HCT116 (cell line): Measurements from ENCODE around the gene PTTG1IP. TPM values are rescaled to one million over a fixed set of nuclear protein-coding genes. Genes with fewer than 3 reads are reported as not detected.

ENCODE experiments used
- ATAC-seq: fragments of 200-7000 bp; cut with Tn5 transposase; 2 replicates; pipeline ENCODE4 v1.9.1; 2020; ENCODE audit warnings: mild to moderate bottlenecking, moderate library complexity
- BruUV-seq: library from RNA; stranded (reverse); fragments of 400-500 nt; replicated peaks from 2 replicates; lab custom pipeline; 2021; lab: Mats Ljungman, UMichigan
- CTCF ChIA-PET: fragments of 300-600 bp; sonication (Branson Sonifier 250); formaldehyde crosslinking; loops from one replicate; lab custom pipeline; 2021; ENCODE audit warnings: antibody characterized with exemption; lab: Charles Lee
- POLR2A ChIA-PET: fragments of 300-600, 350-600 bp; sonication (Branson Sonifier 250); formaldehyde crosslinking; loops from one replicate; lab custom pipeline; 2021; ENCODE audit warnings: antibody characterized with exemption; lab: Charles Lee
- RAD21 ChIA-PET, 2 experiments: fragments of 300-600 bp; sonication (Branson Sonifier 250); formaldehyde crosslinking; loops; one replicate each; lab custom pipeline; 2023; ENCODE audit warnings: low total read pairs in 2 of 2; ENCODE audit not compliant: uncharacterized antibody in 2 of 2, unreplicated experiment in 2 of 2, low non-redundant PET in 1 of 2; lab: Charles Lee
- DNase-seq: peaks from one replicate; pipeline ENCODE4 v3.0.0-alpha.2; 2010; ENCODE audit warnings: low read depth, low spot score
- H2AFZ ChIP-seq: fragments of 200-600 bp; shearing (Covaris generic), sonication (generic); 2 replicates; pipeline ENCODE4 v1.6.1; 2017; ENCODE audit warnings: low read depth, mixed run types, mixed read lengths, antibody characterized with exemption, low read length; ENCODE audit not compliant: poor library complexity, severe bottlenecking
- H3K27ac ChIP-seq: 2 replicates; pipeline ENCODE4 v1.5.1; 2012; ENCODE audit warnings: low read depth, low read length
- H3K27me3 ChIP-seq: fragments of 200-600 bp; sonication (generic); 2 replicates; pipeline ENCODE4 v1.6.1; 2016; ENCODE audit warnings: mixed run types, low read length, mixed read lengths; ENCODE audit not compliant: insufficient read depth
- H3K36me3 ChIP-seq, 2 experiments: fragments of 200-500 bp in 1 of 2; fragments of 200-600 bp in 1 of 2; sonication (Bioruptor generic) in 1 of 2; sonication (generic) in 1 of 2; 2 replicates each; pipeline versions ENCODE4 v1.5.1 to v1.6.1; 2014 to 2016; ENCODE audit warnings: low read length in 2 of 2, inconsistent platforms in 1 of 2, mixed read lengths in 1 of 2, mixed run types in 1 of 2; ENCODE audit not compliant: insufficient read depth in 2 of 2, control insufficient read depth in 1 of 2
- H3K4me1 ChIP-seq, 2 experiments: fragments of 200-600 bp in 1 of 2; sonication (generic) in 1 of 2; 2 replicates each; pipeline versions ENCODE4 v1.5.1 to v1.6.1; 2012 to 2017; ENCODE audit warnings: low read length in 2 of 2, inconsistent platforms in 1 of 2, mild to moderate bottlenecking in 1 of 2, mixed read lengths in 1 of 2, mixed run types in 1 of 2, moderate library complexity in 1 of 2; ENCODE audit not compliant: insufficient read depth in 2 of 2, control insufficient read depth in 1 of 2
- H3K4me2 ChIP-seq: fragments of 200-600 bp; sonication (generic); 2 replicates; pipeline ENCODE4 v1.6.1; 2017; ENCODE audit warnings: mixed run types, low read length, mixed read lengths
- H3K4me3 ChIP-seq, 2 experiments: fragments of 200-600 bp in 1 of 2; sonication (generic) in 1 of 2; replicated peaks in 1 of 2; 2 replicates each; pipeline ENCODE4 v1.5.1; 2011 to 2016; ENCODE audit warnings: low read length in 2 of 2, control low read depth in 1 of 2, low read depth in 1 of 2, mild to moderate bottlenecking in 1 of 2, mixed read lengths in 1 of 2, mixed run types in 1 of 2
- H3K79me2 ChIP-seq: fragments of 200-600 bp; sonication (generic); 2 replicates; pipeline ENCODE4 v1.6.1; 2017; ENCODE audit warnings: mild to moderate bottlenecking, mixed run types, low read length, moderate library complexity, mixed read lengths; ENCODE audit not compliant: insufficient read depth
- H3K9ac ChIP-seq: fragments of 200-600 bp; sonication (generic); 2 replicates; pipeline ENCODE4 v1.6.1; 2016; ENCODE audit warnings: low read length, mixed read lengths
- H3K9me2 ChIP-seq: fragments of 200-600 bp; sonication (generic), shearing (Covaris generic); 2 replicates; pipeline ENCODE4 v1.6.1; 2017; ENCODE audit warnings: mixed run types, mild to moderate bottlenecking, moderate library complexity; ENCODE audit not compliant: insufficient read depth
- H3K9me3 ChIP-seq, 2 experiments: fragments of 200-500 bp in 1 of 2; fragments of 200-600 bp in 1 of 2; sonication (Bioruptor generic) in 1 of 2; sonication (generic) in 1 of 2; 2 replicates each; pipeline ENCODE4 v1.6.1; 2014 to 2017; ENCODE audit warnings: low read length in 2 of 2, mixed read lengths in 2 of 2, inconsistent platforms in 1 of 2, low read depth in 1 of 2, mild to moderate bottlenecking in 1 of 2, mixed run types in 1 of 2, moderate library complexity in 1 of 2; ENCODE audit not compliant: control insufficient read depth in 1 of 2, insufficient read depth in 1 of 2
- H4K20me1 ChIP-seq: fragments of 200-600 bp; sonication (generic), shearing (Covaris generic); 2 replicates; pipeline ENCODE4 v1.6.1; 2017; ENCODE audit warnings: mixed run types, mild to moderate bottlenecking, moderate library complexity; ENCODE audit not compliant: insufficient read depth
- CTCF ChIP-seq, 3 experiments: fragments of 200-600 bp in 1 of 3; sonication (generic) in 1 of 3; IDR thresholded peaks in 2 of 3; conservative IDR thresholded peaks in 1 of 3; 2 replicates each; pipeline ENCODE4 v1.5.1; 2012 to 2017; ENCODE audit warnings: low read depth in 2 of 3, low read length in 2 of 3, antibody characterized with exemption in 1 of 3, borderline replicate concordance in 1 of 3, control low read depth in 1 of 3, mild to moderate bottlenecking in 1 of 3, mixed read lengths in 1 of 3, mixed run types in 1 of 3, moderate library complexity in 1 of 3; ENCODE audit not compliant: insufficient read depth in 1 of 3
- intact Hi-C: fragments of 100-400 bp; cut with micrococcal nuclease; formaldehyde crosslinking; loops from 2 replicates; pipeline ENCODE4 v1.10.0; 2022
- total RNA-seq: library from RNA; stranded (reverse); gene quantifications from one replicate; pipeline ENCODE4 v1.2.1, GENCODE V29; 2021; ENCODE audit not compliant: unreplicated experiment
- TF ChIP-seq, protein P1 (sequence below): IDR thresholded peaks from 2 replicates; pipeline ENCODE4 v1.6.1; 2011; ENCODE audit warnings: mild to moderate bottlenecking, low read length, moderate library complexity; ENCODE audit not compliant: insufficient replicate concordance; ENCODE audit errors: extremely low read depth

PTTG1IP gene
- total RNA-seq, 1 experiment from 2014 or later = 83.4 TPM

DNA sequence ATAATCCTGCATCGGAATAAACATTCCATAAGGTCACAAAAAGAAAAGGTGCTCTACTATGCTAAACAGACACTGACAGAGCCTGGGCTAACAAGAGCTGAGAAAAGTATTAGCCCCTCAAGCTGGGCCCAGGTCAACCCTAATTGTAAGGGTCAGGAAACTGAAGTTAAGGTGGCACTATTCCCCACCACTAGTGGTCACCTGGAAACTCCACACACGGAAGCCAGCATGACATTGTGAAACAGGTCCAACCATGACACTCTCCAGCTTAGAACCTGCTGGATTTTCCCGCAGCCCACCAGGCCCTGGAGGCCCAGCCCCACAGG, 1.2 kb downstream of the PTTG1IP start:
- RAD21 ChIA-PET = no interaction called here
- BruUV-seq = TSS peak; percentile 31
- TF ChIP-seq CTCF (IDR thresholded peaks at IDR 0.05 in 2 of 3, conservative IDR thresholded peaks at IDR 0.05 in 1 of 3; ENCODE audit: borderline replicate concordance in 1 of 3, insufficient read depth in 1 of 3, low read depth in 2 of 3, low read length in 2 of 3) = 0 out of 6 replicates have a peak, but pooled peaks of 1 of the 3 experiments have one; percentile 5
- TF ChIP-seq, protein P1, sequence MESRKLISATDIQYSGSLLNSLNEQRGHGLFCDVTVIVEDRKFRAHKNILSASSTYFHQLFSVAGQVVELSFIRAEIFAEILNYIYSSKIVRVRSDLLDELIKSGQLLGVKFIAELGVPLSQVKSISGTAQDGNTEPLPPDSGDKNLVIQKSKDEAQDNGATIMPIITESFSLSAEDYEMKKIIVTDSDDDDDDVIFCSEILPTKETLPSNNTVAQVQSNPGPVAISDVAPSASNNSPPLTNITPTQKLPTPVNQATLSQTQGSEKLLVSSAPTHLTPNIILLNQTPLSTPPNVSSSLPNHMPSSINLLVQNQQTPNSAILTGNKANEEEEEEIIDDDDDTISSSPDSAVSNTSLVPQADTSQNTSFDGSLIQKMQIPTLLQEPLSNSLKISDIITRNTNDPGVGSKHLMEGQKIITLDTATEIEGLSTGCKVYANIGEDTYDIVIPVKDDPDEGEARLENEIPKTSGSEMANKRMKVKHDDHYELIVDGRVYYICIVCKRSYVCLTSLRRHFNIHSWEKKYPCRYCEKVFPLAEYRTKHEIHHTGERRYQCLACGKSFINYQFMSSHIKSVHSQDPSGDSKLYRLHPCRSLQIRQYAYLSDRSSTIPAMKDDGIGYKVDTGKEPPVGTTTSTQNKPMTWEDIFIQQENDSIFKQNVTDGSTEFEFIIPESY = no peak
- Histone ChIP-seq H3K36me3 (no peaks in the 10 kb centered on the region; a peak in 1 of 4 replicates), H3K9ac (peak overlapping the region; percentile 79), H3K27ac (peak overlapping the region; percentile 69), H3K9me3 (no peaks in the 10 kb centered on the region), H3K4me1 (peaks cover 43 to 61% of the 10 kb centered on the region in 2 experiments), H3K4me2 (peak overlapping the region; percentile 97), H4K20me1 (no peaks in the 10 kb centered on the region; the same call in 1 of the 2 replicates), H3K9me2 (no peaks in the 10 kb centered on the region), H2AFZ (no peak overlapping the region), H3K4me3 (peak overlapping the region; percentile 84), H3K27me3 (no peaks in the 10 kb centered on the region), H3K79me2 (peaks cover 55% of the 10 kb centered on the region)
- no peak for DNase-seq
- intact Hi-C loops = no loop called here
- CTCF ChIA-PET = interaction anchor here (2.0 kb wide), 2 partner anchors 20 to 71 kb away, joined by 9 to 10 read pairs; partner anchors contain the start of gene UBE2G2
- POLR2A ChIA-PET = interaction anchor here (1.1 kb wide), 1 partner anchor 8 kb away, joined by 3 read pairs; no protein-coding TSS in a partner anchor
- ATAC-seq = no peak
